SK-N-SH treated with all-trans-retinoic acid at 6 μM for 48 hours (cell line): ENCODE data around the gene CALHM1.

Experiments used
- ATAC-seq: fragments of 200-7000 bp; cut with Tn5 transposase; 3 replicates; pipeline ENCODE4 v1.9.1; 2020; ENCODE audit warnings: mild to moderate bottlenecking, moderate library complexity
- ARNTL ChIP-seq: fragments of 450-650 bp; formaldehyde crosslinking; IDR thresholded peaks from 2 replicates; pipeline ENCODE4 v1.5.0; 2020; ENCODE audit warnings: low read depth, mild to moderate bottlenecking, moderate library complexity, borderline replicate concordance
- BACH2 ChIP-seq: fragments of 250-450 bp; sonication (Bioruptor Pico); IDR thresholded peaks from 2 replicates; pipeline ENCODE4 v1.9.0; 2021; ENCODE audit warnings: mild to moderate bottlenecking, borderline replicate concordance
- CREB5 ChIP-seq: fragments of 250-450 bp; sonication (Bioruptor Pico); IDR thresholded peaks from 2 replicates; pipeline ENCODE4 v1.5.1; 2020; ENCODE audit warnings: low read depth, mild to moderate bottlenecking, moderate library complexity
- CSDC2 ChIP-seq: fragments of 250-450 bp; sonication (Bioruptor Pico); IDR thresholded peaks from 2 replicates; pipeline ENCODE4 v1.5.0; 2020; ENCODE audit warnings: mild to moderate bottlenecking, moderate library complexity
- ESRRG ChIP-seq: fragments of 250-450 bp; sonication (Bioruptor Pico); IDR thresholded peaks from 2 replicates; pipeline ENCODE4 v1.6.1; 2021; ENCODE audit warnings: mild to moderate bottlenecking
- GLIS3 ChIP-seq: fragments of 250-450 bp; sonication (Bioruptor Pico); IDR thresholded peaks from 2 replicates; pipeline ENCODE4 v1.5.0; 2020; ENCODE audit warnings: mild to moderate bottlenecking, moderate library complexity
- ISL1 ChIP-seq: fragments of 250-450 bp; sonication (Bioruptor Pico); IDR thresholded peaks from 2 replicates; pipeline ENCODE4 v2.1.2; 2022; ENCODE audit warnings: mild to moderate bottlenecking, moderate library complexity
- OSR1 ChIP-seq: fragments of 250-450 bp; sonication (Bioruptor Pico); IDR thresholded peaks from 2 replicates; pipeline ENCODE4 v1.8.0; 2022; ENCODE audit warnings: moderate library complexity, mild to moderate bottlenecking, inconsistent platforms
- PATZ1 ChIP-seq: fragments of 250-450 bp; sonication (Bioruptor Pico); IDR thresholded peaks from 2 replicates; pipeline ENCODE4 v1.8.0; 2020; ENCODE audit warnings: mild to moderate bottlenecking, moderate library complexity, borderline replicate concordance
- POU6F1 ChIP-seq: fragments of 250-450 bp; sonication (Bioruptor Pico); IDR thresholded peaks from 2 replicates; pipeline ENCODE4 v1.8.0; 2021; ENCODE audit warnings: low read depth, mild to moderate bottlenecking, moderate library complexity, borderline replicate concordance
- PPARA ChIP-seq: fragments of 250-450 bp; sonication (Bioruptor Pico); IDR thresholded peaks from 2 replicates; pipeline ENCODE4 v1.5.0; 2020; ENCODE audit warnings: mild to moderate bottlenecking, borderline replicate concordance
- RARB ChIP-seq: fragments of 250-450 bp; sonication (Bioruptor Pico); IDR thresholded peaks from 2 replicates; pipeline ENCODE4 v1.8.0; 2021; ENCODE audit warnings: mild to moderate bottlenecking, moderate library complexity
- SNAI2 ChIP-seq: fragments of 250-450 bp; sonication (Bioruptor Pico); IDR thresholded peaks from 2 replicates; pipeline ENCODE4 v1.5.0; 2020; ENCODE audit warnings: mild to moderate bottlenecking, moderate library complexity
- TCF4 ChIP-seq: fragments of 250-450 bp; sonication (Bioruptor Pico); IDR thresholded peaks from 2 replicates; pipeline ENCODE4 v1.8.0; 2021; ENCODE audit warnings: mild to moderate bottlenecking, moderate library complexity, borderline replicate concordance
- TOX ChIP-seq: fragments of 250-450 bp; sonication (Bioruptor Pico); IDR thresholded peaks from 2 replicates; pipeline ENCODE4 v1.8.0; 2021; ENCODE audit warnings: mild to moderate bottlenecking, moderate library complexity, borderline replicate concordance
- TSHZ2 ChIP-seq: fragments of 250-450 bp; sonication (Bioruptor Pico); IDR thresholded peaks from 2 replicates; pipeline ENCODE4 v1.5.0; 2020; ENCODE audit warnings: mild to moderate bottlenecking, moderate library complexity
- ZC3H10 ChIP-seq: fragments of 250-450 bp; sonication (Bioruptor Pico); IDR thresholded peaks from 2 replicates; pipeline ENCODE4 v1.5.1; 2021; ENCODE audit warnings: mild to moderate bottlenecking, moderate library complexity
- ZFP3 ChIP-seq: fragments of 250-450 bp; sonication (Bioruptor Pico); IDR thresholded peaks from 2 replicates; pipeline ENCODE4 v1.5.0; 2020; ENCODE audit warnings: mild to moderate bottlenecking, moderate library complexity
- ZFP30 ChIP-seq: fragments of 450-650 bp; formaldehyde crosslinking; IDR thresholded peaks from 2 replicates; pipeline ENCODE4 v1.5.0; 2022; ENCODE audit warnings: mild to moderate bottlenecking, moderate library complexity
- ZNF70 ChIP-seq: fragments of 450-650 bp; formaldehyde crosslinking; IDR thresholded peaks from 2 replicates; pipeline ENCODE4 v1.5.0; 2020; ENCODE audit warnings: mild to moderate bottlenecking, moderate library complexity
- ZNF8 ChIP-seq: fragments of 450-650 bp; formaldehyde crosslinking; IDR thresholded peaks from 2 replicates; pipeline ENCODE4 v1.5.0; 2020; ENCODE audit warnings: mild to moderate bottlenecking, moderate library complexity

Gene CALHM1

GRCh38 chr10:103450201-103450695 lies 8.5 kb downstream of the CALHM1 start:
- no peak for TF ChIP-seq PPARA (CRISPR knock-in tag)
- no peak for TF ChIP-seq ISL1
- TF ChIP-seq PATZ1 (CRISPR knock-in tag) = no peak
- no peak for TF ChIP-seq ARNTL
- TF ChIP-seq CSDC2 (CRISPR knock-in tag) = no peak
- no peak for TF ChIP-seq TOX (CRISPR knock-in tag)
- TF ChIP-seq SNAI2 = no peak
- no peak for TF ChIP-seq OSR1
- TF ChIP-seq ZNF8 (CRISPR knock-in tag) = no peak
- no peak for TF ChIP-seq BACH2 (CRISPR knock-in tag)
- no peak for TF ChIP-seq ZC3H10
- TF ChIP-seq CREB5 (CRISPR knock-in tag) = no peak
- TF ChIP-seq RARB (CRISPR knock-in tag) = no peak
- no peak for TF ChIP-seq ZFP30 (CRISPR knock-in tag)
- no peak for TF ChIP-seq POU6F1 (CRISPR knock-in tag)
- no peak for TF ChIP-seq ZNF70
- no peak for TF ChIP-seq TSHZ2 (CRISPR knock-in tag)
- TF ChIP-seq GLIS3 = no peak
- no peak for TF ChIP-seq TCF4 (CRISPR knock-in tag)
- TF ChIP-seq ZFP3 = no peak
- ATAC-seq = no peak

- TF ChIP-seq ZNF8 (CRISPR knock-in tag) = no peak
- TF ChIP-seq ESRRG (CRISPR knock-in tag) = no peak
- no peak for TF ChIP-seq BACH2 (CRISPR knock-in tag)
- TF ChIP-seq OSR1 = no peak
- no peak for TF ChIP-seq ZNF70
- no peak for TF ChIP-seq PPARA (CRISPR knock-in tag)
- TF ChIP-seq GLIS3 = no peak
- TF ChIP-seq ARNTL = no peak
- TF ChIP-seq TSHZ2 (CRISPR knock-in tag) = no peak
Measured at GRCh38 chr10:103449208-103450144, 9.2 kb downstream of the CALHM1 start.

More at GRCh38 chr10:103449208-103450144, 9.2 kb downstream of the CALHM1 start:
- ATAC-seq = no peak
